Fibroblast of villous mesenchyme (primary cell): Measurements from ENCODE around the gene KCNK1. TPM values are rescaled to one million over a fixed set of nuclear protein-coding genes. Genes with fewer than 3 reads are reported as not detected.

Source experiments
- DNase-seq: peaks from one replicate; pipeline ENCODE4 v3.0.0-alpha.2; 2010; ENCODE audit warnings: low read depth
- H3K4me3 ChIP-seq: 2 replicates; pipeline ENCODE4 v1.5.1; 2011; ENCODE audit warnings: low read depth, mild to moderate bottlenecking, low read length
- CTCF ChIP-seq: IDR thresholded peaks from 2 replicates; pipeline ENCODE4 v1.5.1; 2012; ENCODE audit warnings: low read depth, mild to moderate bottlenecking, low read length; ENCODE audit not compliant: insufficient read depth
- small RNA-seq: library from RNA; depleted of rRNA; stranded (forward); fragments of <200 nt; gene quantifications from one replicate; pipeline ENCODE3, GENCODE V24; 2012
- total RNA-seq: library from RNA; depleted of rRNA; stranded (reverse); fragments of >200 nt; gene quantifications from 2 replicates; pipeline ENCODE4 v1.2.3, GENCODE V29; 2012

KCNK1 gene
- total RNA-seq, 1 donor = 4.3 TPM

DNA sequence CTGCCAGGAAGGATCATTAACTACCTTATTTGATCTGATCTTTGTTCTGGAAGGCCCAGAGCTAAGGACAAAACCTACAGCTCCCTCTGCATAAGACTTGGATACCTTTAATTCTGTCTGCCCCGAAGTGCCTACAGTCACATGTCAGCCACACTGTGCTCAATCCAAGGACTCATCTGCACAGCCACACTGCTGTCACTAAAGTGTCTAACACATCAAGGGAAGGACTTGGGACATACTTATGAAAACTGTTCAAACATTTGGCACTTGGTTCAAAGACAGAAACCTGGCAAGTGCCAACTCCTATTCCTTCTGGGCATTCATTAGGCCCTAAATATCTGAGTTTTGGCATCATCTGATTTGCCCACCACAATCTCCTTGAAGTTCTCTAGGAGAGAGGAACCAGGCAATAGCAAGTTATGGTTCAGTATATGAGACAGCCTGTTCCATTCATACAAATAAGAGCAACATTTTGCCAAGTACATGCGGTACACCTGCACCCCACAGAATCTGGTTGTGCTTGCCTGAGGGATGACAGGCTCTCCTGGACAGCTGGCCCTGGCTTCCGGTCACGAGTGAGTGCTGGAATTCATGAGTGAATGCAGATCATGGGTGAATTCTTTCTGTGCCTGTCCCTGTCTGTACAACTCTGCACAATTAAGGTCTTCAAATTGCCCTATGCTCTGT is 105.9 kb downstream of the KCNK1 start:
- H3K4me3 ChIP-seq = no peak overlapping the region
- DNase-seq = no peak
- no peak for TF ChIP-seq CTCF

DNA sequence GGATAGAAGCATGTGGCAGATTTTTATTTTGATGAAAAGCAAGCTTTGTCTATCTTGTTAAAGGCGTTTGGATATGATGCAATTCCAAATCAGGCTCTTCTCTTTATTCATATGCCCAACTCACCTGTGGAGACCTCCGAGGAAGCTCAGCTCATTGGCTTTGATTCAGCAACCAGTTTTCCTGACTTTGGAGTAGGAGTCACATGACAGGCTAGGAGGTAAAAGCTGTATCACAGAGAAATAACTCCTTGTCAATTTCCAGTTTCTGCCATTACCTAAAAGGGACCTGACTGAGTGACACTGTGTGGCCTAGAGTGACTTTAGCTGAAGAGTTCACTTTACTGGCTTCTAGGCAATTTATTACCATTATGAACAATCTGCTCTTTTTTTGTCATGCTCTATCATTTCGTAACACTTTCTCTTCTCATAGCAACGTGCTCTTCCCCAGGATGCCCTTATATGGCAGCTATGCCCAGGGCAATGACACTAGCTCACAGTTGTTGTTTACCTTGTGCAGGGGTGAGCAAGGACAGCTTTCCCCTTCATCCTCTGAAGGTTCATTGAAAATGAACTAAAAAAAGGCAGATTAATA is 107.2 kb downstream of the KCNK1 start:
- H3K4me3 ChIP-seq = no peak overlapping the region
- peak; percentile 2 for DNase-seq
- no peak for TF ChIP-seq CTCF

Small RNA genes lying within 50 kb of the gene (small RNA-seq; reads per million reads assigned to genes)
- gene MIR4427 = not detected
